Left ventricle myocardium inferior (tissue), 1 donor: ENCODE results near the gene SOX13. TPM values are rescaled to one million over a fixed set of nuclear protein-coding genes. Genes with fewer than 3 reads are reported as not detected.

Experiments used
- DNase-seq: peaks from one replicate; pipeline ENCODE4 v3.0.0-alpha.2; 2020
- H3K27ac ChIP-seq: fragments of 200-600 bp; replicated peaks from 2 replicates; pipeline ENCODE4 v1.8.0; 2021
- H3K27me3 ChIP-seq: fragments of 200-600 bp; 2 replicates; pipeline ENCODE4 v1.8.0; 2021; ENCODE audit warnings: low read depth
- H3K36me3 ChIP-seq: fragments of 200-600 bp; 2 replicates; pipeline ENCODE4 v1.8.0; 2021
- H3K4me1 ChIP-seq: fragments of 200-600 bp; 2 replicates; pipeline ENCODE4 v1.8.0; 2021
- H3K4me3 ChIP-seq: fragments of 200-600 bp; 2 replicates; pipeline ENCODE4 v1.8.0; 2021; ENCODE audit warnings: mild to moderate bottlenecking, moderate library complexity
- H3K9me3 ChIP-seq: fragments of 200-600 bp; replicated peaks from 2 replicates; pipeline ENCODE4 v1.8.0; 2021
- intact Hi-C: fragments of 100-400 bp; cut with micrococcal nuclease; formaldehyde crosslinking; loops from one replicate; pipeline ENCODE4 v1.11.0; 2022
- total RNA-seq: library from RNA; stranded (reverse); fragmentation: NEBNext Ultra II Directional; extraction: Animal tissue kit (Norgen Biotek cat#: 25700); gene quantifications from one replicate; pipeline ENCODE4 v1.2.1, GENCODE V29; 2021
- TF ChIP-seq, protein P1 (sequence below): fragments of 200-600 bp; IDR thresholded peaks from 2 replicates; pipeline ENCODE4 v1.8.0; 2021; ENCODE audit warnings: antibody characterized with exemption, mild to moderate bottlenecking, borderline replicate concordance
- donor health status: DM: no; HTN: yes; CAD: no; lungs with severe emphysema.

Gene SOX13
- total RNA-seq, 1 donor from 2014 or later, result 13.1 TPM

DNA sequence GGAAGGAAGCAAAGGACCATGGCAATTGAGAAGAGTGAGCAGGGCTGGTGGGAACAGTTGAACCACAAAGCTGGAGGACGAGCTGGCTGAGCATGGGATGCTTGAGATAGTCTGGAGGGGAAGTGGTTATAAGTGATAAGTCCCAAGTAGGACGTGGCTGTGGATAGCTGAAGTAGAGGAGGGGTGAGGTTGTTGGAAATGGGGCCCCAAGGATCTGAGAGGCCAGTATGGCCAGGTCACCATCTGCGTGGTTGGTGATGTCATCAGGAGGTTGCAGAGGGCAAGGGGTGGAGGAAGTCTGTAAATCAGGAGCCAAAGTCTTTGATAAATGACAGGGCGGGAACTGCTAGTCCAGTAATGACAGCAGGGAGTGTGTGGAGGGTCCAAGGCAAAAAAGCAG is 104.2 kb downstream of the SOX13 start:
- H3K36me3 ChIP-seq, result no peaks in the 10 kb centered on the region
- H3K4me3 ChIP-seq, result no peak overlapping the region
- DNase-seq, result no peak
- H3K27me3 ChIP-seq, result peaks cover 59% of the 10 kb centered on the region
- H3K4me1 ChIP-seq, result no peaks in the 10 kb centered on the region
- intact Hi-C loops, result no loop called here
- TF ChIP-seq, protein P1, sequence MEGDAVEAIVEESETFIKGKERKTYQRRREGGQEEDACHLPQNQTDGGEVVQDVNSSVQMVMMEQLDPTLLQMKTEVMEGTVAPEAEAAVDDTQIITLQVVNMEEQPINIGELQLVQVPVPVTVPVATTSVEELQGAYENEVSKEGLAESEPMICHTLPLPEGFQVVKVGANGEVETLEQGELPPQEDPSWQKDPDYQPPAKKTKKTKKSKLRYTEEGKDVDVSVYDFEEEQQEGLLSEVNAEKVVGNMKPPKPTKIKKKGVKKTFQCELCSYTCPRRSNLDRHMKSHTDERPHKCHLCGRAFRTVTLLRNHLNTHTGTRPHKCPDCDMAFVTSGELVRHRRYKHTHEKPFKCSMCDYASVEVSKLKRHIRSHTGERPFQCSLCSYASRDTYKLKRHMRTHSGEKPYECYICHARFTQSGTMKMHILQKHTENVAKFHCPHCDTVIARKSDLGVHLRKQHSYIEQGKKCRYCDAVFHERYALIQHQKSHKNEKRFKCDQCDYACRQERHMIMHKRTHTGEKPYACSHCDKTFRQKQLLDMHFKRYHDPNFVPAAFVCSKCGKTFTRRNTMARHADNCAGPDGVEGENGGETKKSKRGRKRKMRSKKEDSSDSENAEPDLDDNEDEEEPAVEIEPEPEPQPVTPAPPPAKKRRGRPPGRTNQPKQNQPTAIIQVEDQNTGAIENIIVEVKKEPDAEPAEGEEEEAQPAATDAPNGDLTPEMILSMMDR, result no peak
- H3K9me3 ChIP-seq, result no peaks in the 10 kb centered on the region
- H3K27ac ChIP-seq, result no peak overlapping the region

Other genes with a start within 250 kb of the SOX13 start
- 46.7 TPM for gene SNRPE, start 211.5 kb upstream of the SOX13 start, total RNA-seq
- 4.4 TPM for gene ETNK2, start 78.9 kb downstream of the SOX13 start, total RNA-seq
- not detected for gene REN, start 93.2 kb downstream of the SOX13 start, total RNA-seq
- gene KISS1, start 123.4 kb downstream of the SOX13 start, total RNA-seq, result not detected
- not detected for gene GOLT1A, start 140.9 kb downstream of the SOX13 start, total RNA-seq